Bronchial epithelial cell (primary cell): ENCODE data around the gene PSMD1. TPM values are rescaled to one million over a fixed set of nuclear protein-coding genes. Genes with fewer than 3 reads are reported as not detected.
A peak's percentile ranks its signal among the peaks of the same experiment; 100 is the strongest.
"Not testable (repeated sequence)": the region's sequence is repeated elsewhere in the genome, so short reads cannot be mapped to it uniquely, and the experiment has no call there.

ENCODE experiments used
- DNase-seq: peaks from one replicate; pipeline ENCODE4 v3.0.0-alpha.2; 2010; ENCODE audit warnings: low read depth
- FAIRE-seq: peaks from 2 replicates; lab custom pipeline; 2011; peaks lifted over from hg19 to GRCh38; lab: Jason Lieb, UNC
- H3K27me3 ChIP-seq: 2 replicates; pipeline ENCODE4 v1.5.1; 2011; ENCODE audit warnings: low read length; ENCODE audit not compliant: control insufficient read depth, insufficient read depth
- H3K36me3 ChIP-seq: 2 replicates; pipeline ENCODE4 v1.5.1; 2011; ENCODE audit warnings: low read length; ENCODE audit not compliant: control insufficient read depth, insufficient read depth
- H3K4me3 ChIP-seq: 2 replicates; pipeline ENCODE4 v1.5.1; 2011; ENCODE audit warnings: mild to moderate bottlenecking, low read depth, low read length, control low read depth
- total RNA-seq: library from RNA; depleted of rRNA; stranded (reverse); fragments of >200 nt; gene quantifications from 2 replicates; pipeline ENCODE4 v1.2.1, GENCODE V29; 2014
- TF ChIP-seq, protein P1 (sequence below): IDR thresholded peaks from 2 replicates; pipeline ENCODE4 v1.5.1; 2011; ENCODE audit warnings: mild to moderate bottlenecking, moderate library complexity, low read length, control low read depth, inconsistent platforms; ENCODE audit not compliant: insufficient read depth, severe bottlenecking

The PSMD1 gene
- total RNA-seq, 1 donor from 2014 or later, result 69.5 TPM

DNA sequence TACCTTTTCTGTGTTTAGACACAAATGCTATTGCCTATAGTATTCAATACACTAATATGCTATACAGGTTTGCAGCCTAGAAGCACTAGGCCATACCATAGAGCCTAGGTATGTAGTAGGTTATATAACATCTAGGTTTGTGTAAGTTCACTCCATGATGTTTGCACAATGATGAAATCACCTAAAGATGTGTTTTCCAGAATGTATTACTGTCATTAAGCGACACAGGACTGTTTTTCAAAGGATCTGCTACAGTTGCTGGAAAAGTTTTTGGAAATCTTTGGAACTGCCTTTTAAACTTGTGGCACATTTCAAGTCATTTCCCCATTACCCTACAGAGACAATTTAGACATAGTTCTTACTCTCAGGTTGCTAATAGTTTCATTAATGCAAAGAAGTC, 9.3 kb downstream of the PSMD1 start:
- Histone ChIP-seq H3K27me3 (no peaks in the 10 kb centered on the region), H3K4me3 (no peak overlapping the region), H3K36me3 (peaks cover 11% of the 10 kb centered on the region)
- TF ChIP-seq, protein P1, sequence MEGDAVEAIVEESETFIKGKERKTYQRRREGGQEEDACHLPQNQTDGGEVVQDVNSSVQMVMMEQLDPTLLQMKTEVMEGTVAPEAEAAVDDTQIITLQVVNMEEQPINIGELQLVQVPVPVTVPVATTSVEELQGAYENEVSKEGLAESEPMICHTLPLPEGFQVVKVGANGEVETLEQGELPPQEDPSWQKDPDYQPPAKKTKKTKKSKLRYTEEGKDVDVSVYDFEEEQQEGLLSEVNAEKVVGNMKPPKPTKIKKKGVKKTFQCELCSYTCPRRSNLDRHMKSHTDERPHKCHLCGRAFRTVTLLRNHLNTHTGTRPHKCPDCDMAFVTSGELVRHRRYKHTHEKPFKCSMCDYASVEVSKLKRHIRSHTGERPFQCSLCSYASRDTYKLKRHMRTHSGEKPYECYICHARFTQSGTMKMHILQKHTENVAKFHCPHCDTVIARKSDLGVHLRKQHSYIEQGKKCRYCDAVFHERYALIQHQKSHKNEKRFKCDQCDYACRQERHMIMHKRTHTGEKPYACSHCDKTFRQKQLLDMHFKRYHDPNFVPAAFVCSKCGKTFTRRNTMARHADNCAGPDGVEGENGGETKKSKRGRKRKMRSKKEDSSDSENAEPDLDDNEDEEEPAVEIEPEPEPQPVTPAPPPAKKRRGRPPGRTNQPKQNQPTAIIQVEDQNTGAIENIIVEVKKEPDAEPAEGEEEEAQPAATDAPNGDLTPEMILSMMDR, result no peak
- DNase-seq (no peak), FAIRE-seq (no peak)

DNA sequence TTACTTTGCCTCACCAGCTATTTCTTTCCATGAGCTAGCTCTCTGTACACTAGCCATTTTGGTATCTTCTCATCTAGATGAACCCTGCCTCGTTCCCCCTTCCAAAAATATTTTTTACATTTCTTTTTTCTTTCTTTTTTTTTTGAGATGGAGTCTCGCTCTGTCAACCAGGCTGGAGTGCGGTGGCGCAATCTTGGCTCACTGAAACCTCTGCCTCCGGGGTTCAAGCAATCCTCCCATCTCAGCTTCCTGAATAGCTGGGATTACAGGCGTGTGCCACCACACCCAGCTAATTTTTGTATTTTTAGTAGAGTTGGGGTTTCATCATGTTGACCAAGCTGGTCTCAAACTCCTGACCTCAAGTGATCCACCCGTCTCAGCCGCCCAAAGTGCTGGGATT, 10.9 kb downstream of the PSMD1 start:
- not testable (repeated sequence) for H3K36me3 ChIP-seq, H3K27me3 ChIP-seq, DNase-seq, FAIRE-seq, H3K4me3 ChIP-seq

DNA sequence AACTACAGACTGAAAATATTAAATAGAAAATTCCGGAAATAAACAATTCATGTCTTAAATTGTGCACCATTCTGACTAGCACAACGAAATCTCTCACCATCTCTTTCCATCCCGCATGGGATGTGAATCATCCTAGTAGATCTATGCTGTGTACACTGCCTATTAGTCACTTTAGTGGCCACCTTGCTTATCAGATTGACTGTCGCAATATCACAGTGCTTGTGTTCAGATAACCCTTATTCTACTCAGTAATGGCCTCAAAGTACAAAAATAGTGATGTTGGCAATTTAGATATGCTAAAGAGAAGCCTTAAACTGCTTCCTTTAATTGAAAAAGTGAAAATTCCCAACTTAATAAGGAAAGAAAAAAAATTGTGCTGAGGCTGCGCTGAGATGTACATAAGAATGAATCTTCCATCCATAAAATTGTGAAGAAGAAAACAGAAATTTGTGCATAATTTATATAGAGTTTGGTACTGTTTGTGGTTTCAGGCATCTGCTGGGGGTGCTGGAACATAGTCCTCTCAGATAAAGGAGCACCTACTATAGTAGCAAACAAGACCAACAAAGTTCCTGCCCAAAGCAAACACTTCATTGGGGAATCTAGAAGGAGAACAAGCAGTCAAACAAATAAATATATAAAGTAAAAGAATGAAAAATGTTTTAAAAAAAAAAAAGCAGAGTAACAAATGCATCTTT, 12.0 kb downstream of the PSMD1 start:
- no peak for FAIRE-seq
- peak; percentile 81 for DNase-seq
- Histone ChIP-seq H3K27me3 (no peaks in the 10 kb centered on the region), H3K36me3 (peaks cover 10% of the 10 kb centered on the region), H3K4me3 (no peak overlapping the region)
- TF ChIP-seq, protein P1, result no peak

DNA sequence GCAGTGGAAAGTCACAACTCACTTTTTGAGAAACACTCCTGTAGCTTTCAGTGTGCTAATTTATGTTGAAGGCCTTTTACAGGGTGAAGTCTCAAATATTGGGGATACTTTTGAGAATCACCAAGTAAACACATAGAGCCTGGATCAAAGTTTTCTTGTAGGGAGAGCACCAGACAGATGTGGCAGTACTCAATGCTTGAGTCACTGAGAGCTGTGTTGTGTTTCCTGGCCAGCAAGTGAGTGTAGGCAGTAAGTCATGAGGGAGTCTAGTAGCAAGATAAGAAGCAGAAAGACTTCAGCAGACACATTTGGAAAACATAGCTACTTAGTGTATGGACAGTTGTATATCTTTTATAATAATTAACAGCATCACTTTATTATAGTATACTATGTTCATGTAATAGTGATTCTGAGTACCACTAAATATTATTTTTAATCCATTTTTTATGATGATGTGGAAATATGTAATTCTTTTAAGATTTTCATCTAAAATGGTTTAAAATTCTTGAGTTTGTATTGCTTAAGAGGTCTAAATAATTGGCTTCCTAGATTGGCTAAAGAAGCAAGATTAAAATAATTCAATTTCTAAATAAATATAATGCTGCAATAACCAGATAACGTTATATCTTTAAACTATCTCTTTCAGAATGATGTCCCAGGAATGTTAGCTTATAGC, 12.8 kb downstream of the PSMD1 start:
- Histone ChIP-seq H3K27me3 (no peaks in the 10 kb centered on the region), H3K36me3 (peaks cover 7% of the 10 kb centered on the region), H3K4me3 (no peak overlapping the region)
- DNase-seq (no peak), FAIRE-seq (no peak)
- TF ChIP-seq, protein P1, result no peak

DNA sequence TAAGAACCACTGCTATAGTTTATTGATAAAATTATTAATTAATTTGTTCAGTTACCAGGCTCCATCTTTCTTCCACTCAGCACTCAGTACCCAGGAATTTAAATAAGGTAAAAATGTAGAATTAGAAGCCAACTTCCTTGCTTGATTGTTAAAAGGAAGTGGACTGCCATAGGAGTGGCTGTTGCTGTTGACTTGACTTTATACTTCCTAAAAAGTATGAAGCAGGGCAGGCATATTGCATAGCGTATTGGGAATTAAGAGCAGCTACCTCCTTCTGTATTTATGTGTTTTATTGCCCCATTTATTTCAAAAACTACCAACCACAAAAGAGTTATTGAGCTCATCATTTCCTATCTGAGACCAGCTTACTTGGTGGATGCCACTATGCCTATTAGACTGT, 27.9 kb downstream of the PSMD1 start:
- DNase-seq, result no peak
- FAIRE-seq, result no peak

DNA sequence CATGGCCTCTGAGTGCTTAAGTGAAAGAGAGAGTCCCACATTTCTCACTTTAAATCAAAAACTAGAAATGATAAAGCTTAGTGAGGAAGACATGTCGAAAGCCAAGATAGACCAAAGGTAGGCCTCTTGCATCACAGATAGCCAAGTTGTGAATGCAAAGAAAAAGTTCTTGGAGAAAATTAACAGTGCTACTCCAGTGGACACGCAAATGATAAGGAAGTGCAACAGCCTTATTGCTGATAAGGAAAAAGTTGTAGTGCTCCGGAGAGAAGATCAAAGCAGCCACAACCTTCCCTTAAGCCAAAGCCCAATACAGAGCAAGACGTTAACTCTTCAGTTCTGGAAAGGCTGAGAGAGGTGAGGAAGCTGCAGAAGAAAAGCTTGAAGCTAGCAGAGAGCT, 32.1 kb downstream of the PSMD1 start:
- H3K4me3 ChIP-seq, result no peak overlapping the region
- TF ChIP-seq, protein P1, result no peak
- H3K36me3 ChIP-seq, result peaks cover 10% of the 10 kb centered on the region
- FAIRE-seq (peak; percentile 60), DNase-seq (no peak)
- no peaks in the 10 kb centered on the region for H3K27me3 ChIP-seq

More for the DNA sequence above, 27.9 kb downstream of the PSMD1 start:
- TF ChIP-seq, protein P1, result no peak
- H3K36me3 ChIP-seq, result peaks cover 18% of the 10 kb centered on the region
- no peak overlapping the region for H3K4me3 ChIP-seq
- H3K27me3 ChIP-seq, result no peaks in the 10 kb centered on the region
